Measurements from ENCODE around the gene VDR. TPM values are rescaled to one million over a fixed set of nuclear protein-coding genes. Genes with fewer than 3 reads are reported as not detected.

Gene VDR
- total and polyA plus RNA-seq, 4 experiments from 2014 or later = 0.37 to 3.2 (median 1.0) TPM

DNA sequence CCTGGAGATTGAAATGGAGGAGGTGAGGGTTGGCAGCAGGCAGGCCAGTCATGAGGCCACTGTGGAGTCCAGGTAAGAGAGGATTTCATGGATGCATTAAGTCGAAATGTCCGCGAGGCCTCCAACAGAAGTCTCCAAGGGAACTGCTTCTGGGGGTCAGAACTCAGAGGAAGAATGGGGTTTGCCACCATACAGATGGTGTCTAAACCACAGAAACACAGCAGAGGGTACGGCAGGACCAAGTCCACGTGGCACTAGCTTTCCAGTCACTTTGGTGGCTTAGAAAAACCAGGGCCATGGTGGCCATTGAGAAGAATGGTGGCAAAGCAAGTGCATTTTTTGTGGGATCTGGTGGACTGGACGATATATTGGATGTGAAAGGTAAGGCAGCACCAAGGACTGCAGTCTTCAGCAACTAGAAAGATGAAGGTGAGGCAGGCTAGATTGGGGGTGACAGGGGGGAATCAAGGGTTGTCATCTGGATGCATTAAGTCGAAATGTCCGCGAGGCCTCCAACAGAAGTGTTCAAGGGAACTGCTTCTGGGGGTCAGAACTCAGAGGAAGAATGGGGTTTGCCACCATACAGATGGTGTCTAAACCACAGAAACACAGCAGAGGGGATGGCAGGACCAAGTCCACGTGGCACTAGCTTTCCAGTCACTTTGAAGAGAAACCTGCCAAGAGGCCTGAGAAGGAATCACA lies 36.1 kb upstream of the VDR start:
- H3K4me3 Mint-ChIP-seq = peak overlapping the region in 1 of 8 donors; percentile 31

DNA sequence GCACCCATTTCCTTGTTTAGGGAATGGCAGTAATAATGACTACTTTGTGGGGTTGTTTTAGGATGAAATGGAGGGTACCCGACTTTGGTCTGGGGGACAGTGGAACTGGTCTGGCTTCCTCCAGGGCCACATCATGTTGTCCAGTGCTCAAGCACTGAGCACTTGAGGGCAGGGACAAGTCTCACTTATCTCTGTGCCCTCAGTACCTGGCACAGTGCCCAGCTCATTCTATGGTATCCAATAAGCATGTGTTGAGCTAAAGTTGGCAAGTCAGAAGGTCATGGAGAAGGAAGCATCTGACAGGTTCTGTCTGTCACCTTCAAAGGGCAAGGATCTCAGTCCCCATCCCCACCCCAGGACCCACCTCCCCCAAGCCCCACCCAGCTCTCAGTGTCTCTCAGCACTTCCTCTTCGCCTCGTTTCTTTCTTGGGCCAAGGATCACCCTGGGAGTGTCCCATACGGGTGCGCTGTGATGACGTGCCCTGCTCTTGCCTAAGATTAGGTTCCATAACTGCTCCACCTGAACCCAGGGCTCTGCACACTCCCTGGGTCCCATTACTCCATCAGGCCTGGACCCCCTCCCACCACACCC lies 34.3 kb upstream of the VDR start:
- no peaks in the 10 kb centered on the region for H3K27me3 ChIP-seq (ENCODE audit: insufficient read depth, low read length)
- H3K9me3 Mint-ChIP-seq = no peaks in the 10 kb centered on the region
- POLR2A ChIA-PET (ENCODE audit: partially characterized antibody) = no interaction called here
- H3K4me3 ChIP-seq (ENCODE audit: low read length in 2 of 2) = no peak overlapping the region
- no peaks in the 10 kb centered on the region for H3K9me3 ChIP-seq (ENCODE audit: control insufficient read depth in 1 of 2, low read length in 2 of 2)
- H3K36me3 Mint-ChIP-seq = no peaks in the 10 kb centered on the region
- CTCF ChIA-PET (ENCODE audit: partially characterized antibody) = no interaction called here
- peak overlapping the region in 1 of 7 donors; percentile 49 for H3K27ac Mint-ChIP-seq
- H3K27me3 Mint-ChIP-seq = peaks cover 9 to 10% of the 10 kb centered on the region in 2 donors
- H3K36me3 ChIP-seq (ENCODE audit: insufficient read depth, low read length) = no peaks in the 10 kb centered on the region
- H3K4me1 Mint-ChIP-seq = peaks cover 0 to 9% (median under 1%) of the 10 kb centered on the region in 4 donors
- no peak overlapping the region for H3K4me3 Mint-ChIP-seq
- H3K4me1 ChIP-seq (ENCODE audit: insufficient read depth, low read length) = no peaks in the 10 kb centered on the region
- no peak overlapping the region for H3K27ac ChIP-seq (ENCODE audit: low read depth, low read length)
- intact Hi-C loops (cut with micrococcal nuclease) = no loop called here
- DNase-seq = no peak

More for the DNA sequence above, 36.1 kb upstream of the VDR start:
- H3K27ac Mint-ChIP-seq = no peak overlapping the region
- DNase-seq = no peak
- Histone ChIP-seq H3K27me3 (ENCODE audit: insufficient read depth, low read length) (no peaks in the 10 kb centered on the region), H3K27ac (ENCODE audit: low read depth, low read length) (no peak overlapping the region), H3K9me3 (ENCODE audit: control insufficient read depth in 1 of 2, low read length in 2 of 2) (no peaks in the 10 kb centered on the region), H3K4me1 (ENCODE audit: insufficient read depth, low read length) (no peaks in the 10 kb centered on the region), H3K36me3 (ENCODE audit: insufficient read depth, low read length) (no peaks in the 10 kb centered on the region), H3K4me3 (ENCODE audit: low read length in 2 of 2) (no peak overlapping the region)
- ChIA-PET CTCF (ENCODE audit: partially characterized antibody) (interaction anchor here (1.0 to 1.7 kb wide), 3 partner anchors 23 to 677 kb away, joined by 3 to 5 read pairs (median 5); partner anchors contain the start of gene TMEM106C), POLR2A (ENCODE audit: partially characterized antibody) (no interaction called here)
- H3K27me3 Mint-ChIP-seq = peaks cover 10 to 13% of the 10 kb centered on the region in 2 donors
- intact Hi-C loops (cut with micrococcal nuclease) = loop anchor here (5.0 kb wide), 1 partner anchor 676 kb away; no protein-coding TSS in a partner anchor
- no peaks in the 10 kb centered on the region for H3K36me3 Mint-ChIP-seq
- peaks cover 0 to 9% (median under 1%) of the 10 kb centered on the region in 4 donors for H3K4me1 Mint-ChIP-seq
- no peaks in the 10 kb centered on the region for H3K9me3 Mint-ChIP-seq

DNA sequence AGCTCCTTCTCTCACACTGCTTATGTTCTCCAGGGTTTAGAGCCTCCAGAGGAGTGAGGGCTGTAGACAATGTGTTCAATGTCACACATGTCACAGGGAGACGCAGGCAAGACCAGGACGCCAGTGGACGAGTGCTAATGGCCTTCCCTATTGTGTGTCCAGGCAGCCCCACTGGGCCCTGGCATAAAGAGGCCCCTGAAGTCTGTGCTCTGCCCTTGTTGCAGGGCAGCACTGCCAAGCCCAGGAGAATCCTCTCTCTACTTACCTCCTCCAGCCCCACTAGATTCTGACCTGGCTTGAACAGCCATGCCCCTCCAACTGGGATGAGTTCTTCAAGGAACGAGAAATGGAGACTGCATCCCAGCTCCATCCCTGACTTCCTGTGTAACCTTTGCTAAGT lies 33.8 kb upstream of the VDR start:
- Histone ChIP-seq H3K36me3 (ENCODE audit: insufficient read depth, low read length) (no peaks in the 10 kb centered on the region), H3K9me3 (ENCODE audit: control insufficient read depth in 1 of 2, low read length in 2 of 2) (no peaks in the 10 kb centered on the region), H3K4me1 (ENCODE audit: insufficient read depth, low read length) (no peaks in the 10 kb centered on the region), H3K27me3 (ENCODE audit: insufficient read depth, low read length) (no peaks in the 10 kb centered on the region), H3K27ac (ENCODE audit: low read depth, low read length) (no peak overlapping the region), H3K4me3 (ENCODE audit: low read length in 2 of 2) (no peak overlapping the region)
- intact Hi-C loops (cut with micrococcal nuclease) = no loop called here
- DNase-seq = no peak
- POLR2A ChIA-PET (ENCODE audit: partially characterized antibody) = no interaction called here
- CTCF ChIA-PET (ENCODE audit: partially characterized antibody) = interaction anchor here (1.0 to 1.4 kb wide), 2 partner anchors 8 to 11 kb away, joined by 3 to 5 read pairs; no protein-coding TSS in a partner anchor
- Mint-ChIP-seq H3K4me3 (no peak overlapping the region), H3K4me1 (peaks cover 0 to 9% (median under 1%) of the 10 kb centered on the region in 4 donors), H3K36me3 (no peaks in the 10 kb centered on the region), H3K9me3 (no peaks in the 10 kb centered on the region), H3K27ac (peak overlapping the region in 1 of 7 donors; percentile 49), H3K27me3 (peaks cover 9 to 10% of the 10 kb centered on the region in 2 donors)

DNA sequence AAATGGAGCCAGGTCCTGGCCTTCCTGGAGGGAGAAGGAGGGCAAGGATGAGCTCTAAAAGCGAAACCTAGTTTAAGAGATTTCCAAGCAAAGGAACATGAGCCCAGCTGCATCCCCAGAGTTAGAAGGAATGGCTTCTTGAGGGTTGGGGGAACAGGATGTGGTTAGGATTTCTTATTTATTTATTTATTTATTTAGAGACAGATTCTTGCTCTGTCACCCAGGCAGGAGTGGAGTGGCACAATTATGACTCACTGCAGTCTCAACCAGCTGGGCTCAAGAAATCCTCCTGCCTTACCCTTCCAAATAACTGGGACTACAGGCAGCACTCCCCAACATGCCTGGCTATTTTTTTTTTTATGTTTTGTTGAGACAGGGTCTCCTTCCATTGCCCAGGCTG lies 33.3 kb upstream of the VDR start:
- Histone ChIP-seq H3K4me1 (ENCODE audit: insufficient read depth, low read length) (no peaks in the 10 kb centered on the region), H3K27ac (ENCODE audit: low read depth, low read length) (no peak overlapping the region), H3K36me3 (ENCODE audit: insufficient read depth, low read length) (no peaks in the 10 kb centered on the region), H3K4me3 (ENCODE audit: low read length in 2 of 2) (no peak overlapping the region), H3K9me3 (ENCODE audit: control insufficient read depth in 1 of 2, low read length in 2 of 2) (no peaks in the 10 kb centered on the region), H3K27me3 (ENCODE audit: insufficient read depth, low read length) (no peaks in the 10 kb centered on the region)
- peaks cover 10 to 12% of the 10 kb centered on the region in 2 donors for H3K27me3 Mint-ChIP-seq
- intact Hi-C loops (cut with micrococcal nuclease) = no loop called here
- no peaks in the 10 kb centered on the region for H3K36me3 Mint-ChIP-seq
- no peaks in the 10 kb centered on the region for H3K9me3 Mint-ChIP-seq
- no peak overlapping the region for H3K4me3 Mint-ChIP-seq
- H3K4me1 Mint-ChIP-seq = peaks cover 0 to 9% (median under 1%) of the 10 kb centered on the region in 4 donors
- DNase-seq = no peak
- no peak overlapping the region for H3K27ac Mint-ChIP-seq
- CTCF ChIA-PET (ENCODE audit: partially characterized antibody) = interaction anchor here (1.0 to 1.4 kb wide), 2 partner anchors 9 to 12 kb away, joined by 3 to 5 read pairs; no protein-coding TSS in a partner anchor
- POLR2A ChIA-PET (ENCODE audit: partially characterized antibody) = no interaction called here

DNA sequence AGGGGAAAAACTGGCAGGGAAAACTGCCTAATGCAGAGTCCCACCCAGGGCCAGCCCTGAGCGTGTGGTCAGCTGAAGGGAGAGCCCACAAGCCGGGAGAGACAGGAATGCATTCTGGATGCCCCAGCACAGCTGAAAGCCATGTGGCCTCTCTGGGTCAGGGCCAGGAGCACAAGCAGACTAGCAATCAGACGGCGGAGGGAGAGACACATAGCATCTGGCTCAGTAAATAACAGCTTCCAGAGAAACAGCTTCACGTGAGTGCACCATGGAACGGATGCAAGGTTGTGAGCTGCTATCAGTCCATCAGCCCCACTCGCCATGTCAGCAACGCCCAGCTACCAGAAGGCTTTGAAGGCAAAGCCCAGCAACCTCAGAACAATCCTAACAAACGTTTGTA lies 30.4 kb upstream of the VDR start:
- H3K4me1 Mint-ChIP-seq = peaks cover 0 to 1% (median 0%) of the 10 kb centered on the region in 4 donors
- Histone ChIP-seq H3K27ac (ENCODE audit: low read depth, low read length) (no peak overlapping the region), H3K27me3 (ENCODE audit: insufficient read depth, low read length) (no peaks in the 10 kb centered on the region), H3K4me1 (ENCODE audit: insufficient read depth, low read length) (no peaks in the 10 kb centered on the region), H3K36me3 (ENCODE audit: insufficient read depth, low read length) (no peaks in the 10 kb centered on the region), H3K4me3 (ENCODE audit: low read length in 2 of 2) (no peak overlapping the region), H3K9me3 (ENCODE audit: control insufficient read depth in 1 of 2, low read length in 2 of 2) (no peaks in the 10 kb centered on the region)
- CTCF ChIA-PET (ENCODE audit: partially characterized antibody) = no interaction called here
- POLR2A ChIA-PET (ENCODE audit: partially characterized antibody) = no interaction called here
- H3K27me3 Mint-ChIP-seq = peaks cover 4 to 9% of the 10 kb centered on the region in 2 donors
- intact Hi-C loops (cut with micrococcal nuclease) = no loop called here
- H3K4me3 Mint-ChIP-seq = no peak overlapping the region
- H3K36me3 Mint-ChIP-seq = no peaks in the 10 kb centered on the region
- H3K9me3 Mint-ChIP-seq = no peaks in the 10 kb centered on the region
- DNase-seq = no peak
- H3K27ac Mint-ChIP-seq = no peak overlapping the region

DNA sequence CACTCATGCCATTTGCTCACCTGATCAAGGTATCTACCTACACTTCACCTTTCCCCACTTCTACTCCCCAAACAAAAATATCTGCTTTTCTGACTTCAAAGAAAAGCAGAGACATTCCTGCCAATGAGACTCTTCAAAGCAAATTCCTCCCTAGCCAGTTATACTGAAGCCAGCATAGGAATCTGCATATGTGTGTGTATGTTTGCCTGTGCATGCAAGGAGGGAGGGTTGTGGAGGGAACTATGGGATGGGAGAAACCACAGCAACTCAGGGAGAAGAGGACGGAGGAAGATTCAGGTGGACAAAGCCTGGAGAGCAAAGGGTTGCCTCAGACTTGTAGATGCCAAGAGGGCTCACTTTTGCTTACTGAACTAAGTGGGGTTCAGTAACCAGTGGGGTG lies 26.4 kb upstream of the VDR start:
- Histone ChIP-seq H3K36me3 (ENCODE audit: insufficient read depth, low read length) (no peaks in the 10 kb centered on the region), H3K27me3 (ENCODE audit: insufficient read depth, low read length) (no peaks in the 10 kb centered on the region), H3K9me3 (ENCODE audit: control insufficient read depth in 1 of 2, low read length in 2 of 2) (no peaks in the 10 kb centered on the region), H3K4me1 (ENCODE audit: insufficient read depth, low read length) (no peaks in the 10 kb centered on the region), H3K4me3 (ENCODE audit: low read length in 2 of 2) (no peak overlapping the region), H3K27ac (ENCODE audit: low read depth, low read length) (no peak overlapping the region)
- Mint-ChIP-seq H3K27me3 (peaks cover 5 to 10% of the 10 kb centered on the region in 2 donors), H3K4me1 (peaks cover 0 to 1% (median 0%) of the 10 kb centered on the region in 4 donors), H3K36me3 (no peaks in the 10 kb centered on the region), H3K27ac (peak overlapping the region in 1 of 7 donors; percentile 5), H3K9me3 (no peaks in the 10 kb centered on the region), H3K4me3 (no peak overlapping the region)
- ChIA-PET POLR2A (ENCODE audit: partially characterized antibody) (no interaction called here), CTCF (ENCODE audit: partially characterized antibody) (no interaction called here)
- no peak for DNase-seq
- intact Hi-C loops (cut with micrococcal nuclease) = no loop called here

DNA sequence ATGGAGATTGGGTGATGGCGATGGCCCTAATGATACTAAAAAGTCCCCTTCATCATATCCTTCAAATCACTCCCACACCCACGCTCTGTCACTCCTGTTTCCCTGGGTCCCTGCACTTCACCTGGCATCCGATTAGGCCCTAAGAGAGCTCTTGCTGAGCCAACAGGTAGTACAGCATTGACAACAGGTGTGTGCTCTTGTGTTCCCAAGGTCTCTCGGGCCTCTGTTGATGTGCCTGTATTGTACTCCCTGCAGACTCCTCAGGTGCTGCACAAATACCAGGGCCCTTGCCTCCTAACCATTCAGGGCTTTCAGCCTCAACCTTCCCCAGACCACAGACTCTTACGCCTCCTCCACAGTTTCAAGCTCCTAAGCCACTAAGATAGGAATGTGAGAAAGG lies 25.8 kb upstream of the VDR start:
- H3K9me3 Mint-ChIP-seq = no peaks in the 10 kb centered on the region
- H3K27ac Mint-ChIP-seq = no peak overlapping the region
- H3K9me3 ChIP-seq (ENCODE audit: control insufficient read depth in 1 of 2, low read length in 2 of 2) = no peaks in the 10 kb centered on the region
- ChIA-PET POLR2A (ENCODE audit: partially characterized antibody) (no interaction called here), CTCF (ENCODE audit: partially characterized antibody) (interaction anchor here (1.0 to 1.1 kb wide), 2 partner anchors 19 to 47 kb away, joined by 3 to 4 read pairs; no protein-coding TSS in a partner anchor)
- no peak overlapping the region for H3K4me3 Mint-ChIP-seq
- no peak overlapping the region for H3K27ac ChIP-seq (ENCODE audit: low read depth, low read length)
- peaks cover 5 to 10% of the 10 kb centered on the region in 2 donors for H3K27me3 Mint-ChIP-seq
- H3K36me3 ChIP-seq (ENCODE audit: insufficient read depth, low read length) = no peaks in the 10 kb centered on the region
- no peaks in the 10 kb centered on the region for H3K4me1 ChIP-seq (ENCODE audit: insufficient read depth, low read length)
- H3K4me1 Mint-ChIP-seq = peaks cover 0 to 1% (median 0%) of the 10 kb centered on the region in 4 donors
- H3K27me3 ChIP-seq (ENCODE audit: insufficient read depth, low read length) = no peaks in the 10 kb centered on the region
- no peak overlapping the region for H3K4me3 ChIP-seq (ENCODE audit: low read length in 2 of 2)
- H3K36me3 Mint-ChIP-seq = no peaks in the 10 kb centered on the region
- no peak for DNase-seq
- intact Hi-C loops (cut with micrococcal nuclease) = no loop called here

All from CD4-positive, alpha-beta memory T cell (primary cell).